GM19351 (cell line): ENCODE results near the gene CDC42.

ENCODE experiments used
- ATAC-seq: cut with Tn5 transposase; IDR thresholded peaks from one replicate; pipeline ENCODE4 v1.9.1; 2021; ENCODE audit warnings: mild to moderate bottlenecking, moderate library complexity; ENCODE audit not compliant: unreplicated experiment

The CDC42 gene

DNA sequence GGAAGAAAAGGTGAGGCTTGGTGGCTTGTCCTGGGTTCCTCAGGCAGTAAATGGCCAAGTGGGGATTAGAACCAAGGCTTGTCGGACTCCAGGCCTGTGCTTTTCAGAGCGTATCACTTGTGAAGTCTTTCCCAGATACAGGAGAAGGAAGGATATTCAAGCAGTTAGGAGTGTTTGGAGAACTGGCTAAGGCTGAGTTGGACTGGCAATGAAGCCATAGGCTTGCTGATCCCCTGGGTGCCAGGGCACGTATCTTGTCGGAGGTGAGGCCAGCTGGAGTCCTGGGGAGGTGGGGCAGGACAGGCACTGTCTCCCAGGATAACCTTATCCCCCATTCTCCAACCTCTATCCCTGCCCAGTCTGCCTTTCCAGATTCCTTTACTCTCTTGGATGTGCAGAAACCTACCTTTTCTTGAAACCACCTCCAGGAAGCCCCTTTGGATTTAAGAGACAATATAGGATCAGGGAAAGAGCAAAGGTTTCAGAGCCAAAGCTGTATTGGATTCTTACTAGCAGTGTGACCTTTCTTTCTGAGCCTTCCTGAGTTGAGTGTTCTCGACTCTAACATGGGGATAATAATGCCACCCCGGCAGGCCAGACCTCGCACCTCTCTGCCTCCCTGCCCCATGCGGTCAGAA, 72.2 kb downstream of the CDC42 start:
- ATAC-seq, result no peak

DNA sequence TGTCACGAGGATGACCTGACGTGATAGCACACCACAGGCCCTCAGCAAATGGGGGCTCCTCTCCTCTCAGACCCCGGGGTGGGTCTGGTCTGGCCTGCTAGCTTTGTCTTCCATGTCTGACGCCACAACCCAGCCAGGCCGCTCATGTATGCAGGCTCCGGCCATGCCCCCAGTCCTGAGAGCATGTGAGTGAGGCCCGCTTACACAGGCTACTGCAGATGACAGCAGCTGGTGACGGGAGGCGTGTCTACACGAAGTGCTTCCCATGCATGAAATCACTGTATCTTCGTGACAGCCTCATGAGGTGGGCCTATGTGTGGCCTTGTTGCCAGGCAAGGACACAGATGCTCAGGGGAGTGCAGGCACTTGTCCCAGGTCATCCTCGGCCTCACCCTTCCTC, 74.0 kb downstream of the CDC42 start:
- ATAC-seq, result no peak

DNA sequence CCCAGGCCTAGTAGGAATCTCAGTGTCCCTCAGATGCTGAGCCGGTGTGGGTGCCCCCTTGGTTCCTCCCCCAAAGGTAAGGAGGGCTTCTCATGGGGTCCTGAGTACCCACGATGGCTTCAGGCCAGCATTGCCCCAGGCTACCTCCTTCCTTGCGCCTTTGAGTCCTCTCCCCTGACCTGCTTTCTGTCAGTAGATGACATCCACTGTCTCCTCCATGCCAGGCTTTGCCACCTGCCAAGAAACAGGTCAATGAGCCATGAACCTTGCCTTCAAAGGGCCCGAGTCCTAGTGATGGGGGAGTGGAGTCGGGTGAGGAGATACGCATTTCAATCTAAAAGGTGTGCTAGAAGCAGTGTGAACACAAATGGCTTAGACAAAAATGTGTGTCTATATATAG, 74.7 kb downstream of the CDC42 start:
- no peak for ATAC-seq

DNA sequence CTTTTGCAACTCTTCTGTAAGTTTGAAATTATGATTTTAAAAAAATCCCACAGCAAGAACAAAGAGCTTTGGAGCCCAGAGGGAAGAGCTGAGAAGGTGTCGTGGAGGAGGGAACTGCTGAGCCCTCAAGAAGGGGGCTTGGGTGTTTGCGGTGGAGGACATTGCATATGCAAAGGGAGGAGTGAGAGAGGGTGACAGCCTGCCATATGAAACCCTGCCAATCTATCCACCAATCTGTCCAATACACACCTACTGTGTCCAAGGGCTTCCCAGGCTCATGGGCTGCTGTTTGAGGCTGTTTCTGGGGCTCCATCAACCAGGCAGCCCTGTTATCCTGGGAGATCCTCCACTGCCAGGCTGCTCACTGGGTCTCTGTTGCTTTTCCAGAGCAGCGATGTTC, 75.2 kb downstream of the CDC42 start:
- no peak for ATAC-seq

DNA sequence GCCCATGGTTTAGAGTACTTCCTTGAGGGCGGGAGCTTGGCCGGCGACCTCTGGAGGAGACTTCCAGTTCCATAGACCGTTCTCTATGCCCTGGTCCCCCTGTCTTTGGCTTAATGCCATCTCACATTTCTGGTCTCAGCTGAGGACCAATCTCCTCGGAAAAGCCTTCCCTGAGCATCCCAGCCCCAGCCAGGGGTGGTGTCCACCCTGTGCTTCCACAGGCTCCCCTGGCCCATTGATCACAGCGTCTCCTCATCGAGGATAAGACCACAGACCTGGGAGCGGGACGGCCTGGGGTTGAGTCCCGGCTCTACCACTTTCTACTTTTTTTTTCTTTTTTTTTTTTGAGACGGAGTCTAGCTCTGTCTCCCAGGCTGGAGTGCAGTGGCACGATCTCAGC, 75.9 kb downstream of the CDC42 start:
- ATAC-seq, result no peak

DNA sequence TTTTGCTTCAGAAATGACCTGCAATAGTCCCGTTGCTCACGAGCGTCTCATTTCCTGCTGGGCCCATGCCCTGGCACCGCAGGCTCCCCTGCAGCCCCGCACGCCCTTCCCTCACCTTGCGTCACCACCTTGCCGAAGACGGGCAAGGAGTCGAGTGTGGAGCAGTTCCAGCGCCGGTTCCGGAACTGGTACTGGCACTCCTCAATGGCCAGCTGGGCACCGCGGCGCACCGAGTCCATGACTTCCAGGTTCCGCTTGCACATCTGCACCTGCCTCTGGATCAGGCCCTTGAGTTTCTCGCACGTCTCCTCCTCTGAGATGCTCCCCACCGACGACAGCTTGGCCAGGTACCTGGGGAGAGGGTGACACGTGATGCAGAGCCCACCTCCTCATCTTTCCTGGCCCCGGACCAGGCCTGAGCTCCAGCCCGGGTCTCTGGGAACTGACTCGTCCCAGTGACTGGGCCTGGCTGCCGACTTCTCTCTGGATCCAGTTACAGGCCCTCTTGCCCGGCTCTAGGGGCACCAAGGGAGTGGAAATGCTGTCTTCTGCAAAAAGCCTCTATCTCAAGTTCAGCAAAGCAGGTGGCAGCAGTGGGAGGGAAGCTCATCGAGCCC, 77.1 kb downstream of the CDC42 start:
- no peak for ATAC-seq

DNA sequence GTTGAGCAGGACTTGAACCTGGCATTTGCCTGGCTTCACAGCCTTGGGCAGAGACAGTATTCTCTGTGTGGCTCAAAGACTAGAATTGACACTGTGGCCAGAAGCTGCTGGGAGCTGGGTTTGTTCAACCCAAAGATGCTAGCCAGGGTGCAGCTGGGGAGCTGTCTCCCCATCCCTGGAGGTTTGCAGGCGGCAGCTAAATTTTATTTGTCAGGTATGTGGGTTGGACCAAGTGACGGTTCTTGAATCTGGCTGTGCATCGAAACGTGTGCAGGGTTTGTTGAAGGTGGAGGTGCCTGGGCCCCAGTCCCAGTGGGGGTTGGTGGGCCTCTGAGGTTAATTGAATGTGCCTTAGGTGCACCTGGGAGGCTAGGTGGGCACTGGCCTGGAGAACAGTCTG, 78.6 kb downstream of the CDC42 start:
- ATAC-seq, result no peak

DNA sequence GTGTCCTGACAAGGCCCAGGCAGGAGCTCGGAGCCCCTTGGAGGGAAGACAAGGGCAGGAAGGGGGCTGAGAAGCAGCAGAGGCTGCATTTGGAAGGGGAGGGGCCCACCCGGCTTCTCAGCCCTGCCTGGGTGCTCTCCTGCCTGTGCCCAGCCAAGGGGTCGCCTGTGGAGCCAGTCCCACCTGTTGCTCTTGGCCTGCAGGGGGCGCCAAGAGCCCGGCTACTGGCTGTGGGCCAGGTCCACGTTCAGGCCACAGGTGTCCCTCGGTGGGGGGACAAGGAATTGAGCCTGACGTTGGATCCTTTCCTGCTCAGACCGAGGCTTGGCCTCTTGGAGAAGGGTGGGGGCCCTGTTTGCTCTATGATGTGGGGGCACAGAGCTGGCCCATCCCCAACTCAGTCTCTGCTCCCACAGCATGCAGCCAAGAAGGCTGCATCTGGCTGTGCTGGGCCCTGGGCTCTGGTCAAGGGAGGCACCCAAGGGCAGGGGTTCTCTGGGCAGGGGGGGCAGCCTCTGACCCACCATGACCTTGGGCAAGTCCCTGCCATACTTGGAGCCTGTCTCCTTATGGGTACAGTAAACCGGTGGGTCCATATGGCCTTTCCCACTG, 79.5 kb downstream of the CDC42 start:
- ATAC-seq, result no peak

DNA sequence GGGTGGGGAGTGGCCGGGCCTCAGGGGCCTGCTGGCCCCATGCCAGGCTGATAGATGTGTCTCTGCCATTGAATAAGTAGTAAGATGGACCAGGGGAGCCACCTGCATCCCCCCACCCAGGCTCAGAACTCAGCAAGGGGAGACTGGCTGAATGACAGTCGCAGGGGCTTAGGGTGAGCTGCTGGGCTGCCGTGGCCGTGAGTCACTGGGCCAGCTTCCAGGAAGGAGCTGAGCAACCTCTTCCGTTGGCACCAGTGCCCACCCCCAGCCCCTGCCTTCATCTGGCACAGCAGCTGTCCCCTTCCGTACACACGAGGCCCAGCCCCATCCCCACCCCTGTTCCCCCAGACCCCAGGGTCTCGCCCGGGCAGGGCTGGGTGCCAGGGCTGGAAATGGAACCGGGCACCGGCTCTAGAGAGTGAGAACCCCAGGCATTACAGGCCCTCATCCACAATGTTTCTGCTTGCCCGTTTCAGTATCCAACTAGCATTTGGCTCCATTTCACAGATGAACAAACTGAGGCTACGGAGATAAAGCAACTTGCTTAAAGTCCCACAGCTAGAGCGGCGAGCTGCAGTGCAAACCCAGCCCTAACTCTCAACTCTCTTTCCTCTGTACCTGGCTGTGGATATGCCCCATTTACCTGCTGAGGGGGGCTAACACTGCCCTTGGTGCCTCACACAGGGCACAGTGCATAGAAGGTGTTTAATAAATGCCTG, 80.2 kb downstream of the CDC42 start:
- no peak for ATAC-seq

DNA sequence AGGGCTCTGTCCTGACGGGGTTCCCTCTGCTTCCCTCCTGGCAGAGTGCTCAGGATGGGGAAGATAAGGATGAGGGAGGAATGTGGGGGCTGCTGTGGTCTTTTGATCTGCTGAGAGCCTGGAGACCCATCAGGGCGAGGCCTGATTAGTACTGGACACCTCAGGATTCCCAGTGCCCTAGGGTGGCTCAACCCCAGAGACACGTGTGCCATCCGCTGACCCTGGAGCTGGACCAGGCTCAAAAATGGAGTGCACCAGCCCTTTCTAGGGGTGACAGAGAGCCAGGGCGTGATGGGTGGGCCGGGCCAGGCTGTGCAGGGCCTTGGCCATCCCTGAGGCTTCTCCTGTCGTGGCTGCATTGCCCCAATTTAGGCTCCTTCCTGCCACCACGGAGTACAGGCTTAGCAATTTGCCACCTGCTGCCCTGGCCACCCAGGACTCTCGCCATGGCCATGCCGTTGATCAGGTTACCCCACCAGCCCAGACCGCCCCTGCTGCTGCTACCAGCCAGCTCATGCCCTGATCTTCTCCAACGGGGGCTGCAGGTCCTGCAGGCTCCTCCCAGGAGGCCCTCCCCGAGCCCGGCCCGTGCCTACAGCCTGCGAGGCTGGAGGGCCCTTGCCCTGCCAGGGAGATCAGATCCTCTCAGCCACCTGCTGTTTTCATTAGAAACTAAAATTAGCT, 80.9 kb downstream of the CDC42 start:
- no peak for ATAC-seq

DNA sequence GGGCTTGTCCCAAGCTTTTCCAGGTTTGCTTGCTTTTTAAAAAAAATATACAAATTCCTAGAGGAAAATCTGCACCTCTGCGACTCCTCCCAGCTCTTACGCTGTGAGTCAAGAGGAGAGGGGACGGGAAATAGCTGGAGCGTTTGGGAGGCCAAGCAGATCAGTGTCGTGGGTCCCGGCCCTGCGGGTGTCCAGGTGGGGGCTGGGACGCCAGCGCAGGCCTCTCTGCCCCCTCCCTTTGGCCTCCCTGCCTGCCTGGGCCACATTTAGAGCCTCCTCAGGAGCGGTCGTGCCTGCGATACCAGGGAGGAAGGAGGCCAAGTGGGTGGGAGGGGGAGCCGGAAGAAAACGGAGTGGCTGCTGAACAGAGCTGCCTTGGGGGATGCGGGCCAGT, 81.4 kb downstream of the CDC42 start:
- no peak for ATAC-seq

DNA sequence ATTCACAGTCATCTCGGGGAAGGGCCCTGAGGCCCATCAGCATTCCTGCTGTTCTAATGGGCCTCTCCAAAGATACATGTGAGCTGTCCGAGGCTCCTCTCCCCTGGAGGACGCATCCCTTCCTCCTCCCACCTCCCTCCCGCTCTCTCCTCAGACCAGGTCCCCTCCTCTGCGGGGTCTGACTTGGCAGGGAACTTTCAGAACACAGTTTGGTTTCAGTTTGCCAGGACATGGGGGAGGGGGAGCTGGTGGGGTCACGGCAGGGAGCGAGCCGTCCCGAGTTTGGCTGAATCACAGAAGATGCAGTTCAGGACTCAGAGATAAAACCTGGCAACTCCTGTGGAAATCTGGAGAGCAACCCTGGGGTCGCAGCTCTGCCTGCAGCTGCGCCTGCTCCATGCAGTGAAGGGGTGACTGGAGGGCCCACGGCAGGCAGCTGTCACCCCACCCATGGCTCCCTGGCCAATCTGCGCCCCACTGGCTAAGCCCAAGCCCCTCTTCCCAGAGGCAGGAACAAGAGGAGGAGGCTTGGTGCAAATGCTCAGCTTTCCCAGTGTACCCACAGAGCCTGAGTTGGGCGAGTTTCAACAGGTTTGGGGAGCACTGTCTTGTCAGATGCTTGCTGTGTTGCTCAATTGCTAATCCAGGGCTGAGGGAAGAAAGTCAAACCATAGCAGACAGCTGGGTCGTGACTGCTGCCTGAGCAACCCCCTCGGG, 84.7 kb downstream of the CDC42 start:
- no peak for ATAC-seq

DNA sequence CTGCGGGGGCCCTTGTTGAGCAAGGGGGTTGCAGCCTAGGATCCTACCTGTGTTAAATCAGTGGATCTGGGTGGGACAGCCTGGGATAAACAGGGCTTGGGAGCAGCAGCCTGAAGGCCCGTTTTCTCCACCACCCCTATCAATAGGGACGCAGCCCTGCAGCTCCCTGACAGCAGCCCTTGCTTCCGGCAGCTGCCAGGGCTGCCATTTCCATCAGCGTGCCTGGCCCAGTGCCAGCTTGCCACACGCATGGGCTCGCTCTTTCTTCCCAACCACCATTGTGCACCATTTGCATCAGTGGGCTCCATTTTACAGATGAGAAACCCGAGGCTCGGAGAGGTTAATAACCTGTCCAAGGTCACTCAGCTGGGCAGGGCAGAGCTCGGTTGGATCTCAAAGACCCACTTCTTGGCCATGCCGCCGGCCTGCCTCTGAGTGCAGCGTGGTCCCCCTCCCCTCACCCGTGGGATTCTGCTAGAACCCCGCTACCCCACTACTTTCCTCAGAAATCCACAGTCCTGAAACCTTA, 86.6 kb downstream of the CDC42 start:
- ATAC-seq, result no peak

DNA sequence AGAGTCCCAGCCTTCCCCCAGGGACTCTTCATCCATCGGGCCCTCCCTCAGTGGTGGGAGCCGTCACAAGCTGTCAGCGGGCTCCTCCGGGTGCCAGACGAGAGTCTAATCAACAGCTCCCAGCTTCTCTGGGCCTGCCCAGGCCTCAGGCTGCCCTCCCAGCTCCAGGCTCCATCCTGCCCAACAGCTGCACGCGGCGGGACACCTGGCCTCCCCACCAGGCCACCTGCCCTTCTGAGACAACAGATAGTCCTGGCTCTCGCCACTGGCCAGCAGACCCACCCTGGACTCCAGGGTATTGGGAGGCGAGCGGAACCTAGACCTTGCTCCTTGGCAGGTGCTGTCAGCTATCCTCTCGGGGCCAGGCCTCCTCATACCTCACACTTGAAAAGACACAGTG, 87.3 kb downstream of the CDC42 start:
- ATAC-seq, result no peak
